LNCAP (cell line): Measurements from ENCODE around the gene TMEM139.

Experiments
- TF ChIP-seq, protein P1 (sequence below): fragments of 450-650 bp; IDR thresholded peaks from 2 replicates; pipeline ENCODE4 v1.5.1; 2017; ENCODE audit warnings: mild to moderate bottlenecking

Gene TMEM139

DNA sequence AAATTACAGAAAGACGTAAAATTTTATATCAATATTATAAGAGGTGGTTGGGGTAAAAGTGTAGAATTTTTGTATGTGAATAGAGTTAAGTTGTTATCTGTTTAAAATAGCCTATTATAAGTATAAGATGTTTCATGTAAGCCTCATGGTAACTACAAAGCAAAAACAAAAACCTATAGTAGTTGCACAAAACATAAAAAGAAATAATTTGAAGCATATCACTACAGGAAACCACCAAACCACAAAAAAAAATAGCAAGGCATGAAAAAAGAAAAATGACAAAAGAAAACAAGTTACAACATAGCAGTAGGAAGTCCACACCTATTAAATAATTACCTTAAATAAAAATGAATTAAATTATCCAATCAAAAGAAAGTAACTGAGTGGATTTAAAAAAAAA, 33.9 kb upstream of the TMEM139 start:
- TF ChIP-seq, protein P1, sequence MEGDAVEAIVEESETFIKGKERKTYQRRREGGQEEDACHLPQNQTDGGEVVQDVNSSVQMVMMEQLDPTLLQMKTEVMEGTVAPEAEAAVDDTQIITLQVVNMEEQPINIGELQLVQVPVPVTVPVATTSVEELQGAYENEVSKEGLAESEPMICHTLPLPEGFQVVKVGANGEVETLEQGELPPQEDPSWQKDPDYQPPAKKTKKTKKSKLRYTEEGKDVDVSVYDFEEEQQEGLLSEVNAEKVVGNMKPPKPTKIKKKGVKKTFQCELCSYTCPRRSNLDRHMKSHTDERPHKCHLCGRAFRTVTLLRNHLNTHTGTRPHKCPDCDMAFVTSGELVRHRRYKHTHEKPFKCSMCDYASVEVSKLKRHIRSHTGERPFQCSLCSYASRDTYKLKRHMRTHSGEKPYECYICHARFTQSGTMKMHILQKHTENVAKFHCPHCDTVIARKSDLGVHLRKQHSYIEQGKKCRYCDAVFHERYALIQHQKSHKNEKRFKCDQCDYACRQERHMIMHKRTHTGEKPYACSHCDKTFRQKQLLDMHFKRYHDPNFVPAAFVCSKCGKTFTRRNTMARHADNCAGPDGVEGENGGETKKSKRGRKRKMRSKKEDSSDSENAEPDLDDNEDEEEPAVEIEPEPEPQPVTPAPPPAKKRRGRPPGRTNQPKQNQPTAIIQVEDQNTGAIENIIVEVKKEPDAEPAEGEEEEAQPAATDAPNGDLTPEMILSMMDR, result no peak

DNA sequence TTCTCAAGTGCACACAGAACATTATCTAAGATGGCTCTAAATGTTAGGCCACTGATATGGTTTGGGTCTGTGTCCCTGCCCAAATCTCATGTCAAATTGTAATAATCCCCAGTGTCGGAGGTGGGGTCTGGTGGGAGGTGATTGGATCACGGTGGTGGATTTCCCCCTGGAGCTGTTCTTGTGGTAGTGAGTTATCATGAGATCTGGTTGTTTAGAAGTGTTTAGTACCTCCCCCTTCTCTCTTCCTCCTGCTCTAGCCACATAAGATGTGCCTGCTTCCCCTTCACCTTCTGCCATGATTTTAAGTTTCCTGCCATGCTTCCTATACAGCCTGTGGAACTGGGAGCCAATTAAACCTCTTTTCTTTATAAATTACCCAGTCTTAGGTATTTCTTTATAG, 32.8 kb upstream of the TMEM139 start:
- TF ChIP-seq, protein P1, result no peak

DNA sequence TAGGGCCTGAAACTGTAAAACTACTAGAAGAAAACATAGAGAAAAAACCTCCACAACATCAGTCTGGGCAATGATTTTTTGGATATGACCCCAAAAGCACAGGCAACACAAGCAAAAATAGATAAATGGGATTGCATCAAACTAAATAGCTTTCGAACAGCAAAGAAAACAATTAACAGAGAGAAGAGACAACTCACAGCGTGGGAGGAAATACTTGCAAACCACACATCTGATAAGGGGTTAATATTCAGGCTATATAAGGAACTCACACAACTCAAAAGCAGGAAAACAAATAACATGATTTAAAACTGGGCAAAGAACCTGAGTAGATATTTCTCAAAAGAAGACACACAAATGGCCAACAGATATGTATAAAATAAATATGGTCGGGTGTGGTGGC, 29.2 kb upstream of the TMEM139 start:
- TF ChIP-seq, protein P1, result no peak

DNA sequence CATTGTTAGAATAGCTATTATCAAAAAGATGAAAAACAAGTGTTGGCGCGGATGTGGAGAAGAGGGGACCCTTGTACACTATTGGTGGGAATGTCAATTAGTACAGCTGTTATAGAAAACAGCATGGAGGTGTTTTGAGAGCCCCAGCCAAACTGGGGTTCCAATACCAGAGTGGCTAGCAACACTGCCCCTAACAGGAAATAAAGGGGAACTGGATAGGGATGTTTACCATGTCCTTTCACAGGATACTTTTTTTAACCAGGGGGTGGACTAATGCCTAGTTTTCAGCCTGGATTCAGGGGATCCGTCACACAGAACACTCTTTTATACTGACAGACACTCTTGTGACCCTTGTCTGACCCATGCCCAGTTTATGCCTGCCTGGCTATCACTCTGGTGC, 28.4 kb upstream of the TMEM139 start:
- TF ChIP-seq, protein P1, result no peak

DNA sequence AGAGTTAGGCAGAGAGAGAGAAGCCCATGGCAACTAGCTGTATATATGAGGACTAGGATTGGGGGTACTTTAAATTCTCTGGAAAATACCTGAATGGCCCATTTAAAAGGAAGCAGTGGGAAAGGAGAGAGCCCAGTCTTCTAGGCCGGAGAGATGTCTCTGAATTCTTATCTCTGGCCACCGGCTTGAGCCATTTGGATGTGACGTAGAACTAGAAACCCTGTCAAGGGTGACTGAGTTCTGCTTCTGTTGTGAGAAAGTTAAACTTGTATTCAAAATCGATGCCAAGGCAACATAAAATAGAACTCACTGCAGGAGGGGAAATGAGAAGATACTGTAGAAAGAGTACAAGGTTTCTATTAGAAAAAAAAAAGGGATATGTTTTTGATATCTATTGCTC, 27.8 kb upstream of the TMEM139 start:
- TF ChIP-seq, protein P1, result no peak

DNA sequence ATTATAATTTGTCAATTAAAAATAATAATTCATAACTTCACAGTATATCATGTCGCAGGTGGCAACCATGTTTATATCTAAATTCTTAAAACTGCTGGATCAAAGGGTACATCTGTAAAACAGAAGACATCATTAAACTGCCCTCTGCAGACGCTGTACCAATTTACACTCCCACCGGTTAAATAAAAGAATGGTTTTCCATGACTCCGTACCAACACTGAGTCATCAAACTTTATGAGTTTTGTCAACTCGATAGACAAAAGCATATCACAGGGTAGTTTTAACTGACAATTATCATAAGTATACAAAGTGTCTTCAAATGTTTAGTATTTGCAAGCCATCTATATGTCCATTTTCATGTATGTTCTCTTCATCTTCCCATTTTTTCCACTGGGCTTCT, 27.3 kb upstream of the TMEM139 start:
- TF ChIP-seq, protein P1, result no peak

DNA sequence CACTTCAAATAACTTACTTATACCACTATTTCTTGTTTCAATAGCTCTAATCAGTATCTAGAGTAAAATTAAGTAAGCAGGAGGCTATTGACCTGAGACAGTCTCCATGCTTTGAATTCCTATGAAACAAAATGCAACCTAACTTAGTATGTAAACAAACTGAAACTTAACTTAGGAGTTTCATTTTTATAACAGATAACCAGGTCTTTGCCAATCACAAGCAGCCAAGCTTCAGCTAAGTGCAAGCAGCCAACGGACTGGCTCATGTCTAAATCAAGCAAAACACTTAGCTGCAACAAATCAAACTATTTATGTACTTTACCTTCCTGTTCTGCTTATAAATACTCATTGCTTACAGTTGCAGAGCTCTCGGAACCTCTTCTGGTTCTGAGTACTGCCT, 25.9 kb upstream of the TMEM139 start:
- TF ChIP-seq, protein P1, result no peak

DNA sequence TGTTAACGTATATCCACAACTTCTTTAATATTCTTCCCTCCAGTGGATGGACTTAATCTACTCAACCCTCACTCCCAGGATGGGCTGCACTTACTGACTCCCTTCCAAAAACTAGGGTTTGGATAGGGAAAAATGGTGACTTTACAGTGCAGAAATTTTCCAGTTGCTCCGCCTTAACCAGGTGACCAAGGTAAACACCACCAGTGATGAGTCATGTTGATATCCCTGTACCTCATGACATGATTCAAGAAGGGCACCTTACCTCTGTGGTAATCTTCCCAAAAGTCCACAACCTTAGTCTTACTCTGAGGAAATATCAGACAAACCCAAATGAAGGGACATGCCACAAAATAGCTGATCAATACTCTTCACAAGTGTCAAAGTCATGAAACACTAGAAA, 25.0 kb upstream of the TMEM139 start:
- TF ChIP-seq, protein P1, result no peak
